Measurements from ENCODE around the gene ZNF678.
"Not testable (repeated sequence)": the region's sequence is repeated elsewhere in the genome, so short reads cannot be mapped to it uniquely, and the experiment has no call there.

ZNF678 gene

GRCh38 chr1:227604446-227604845 lies 41.1 kb downstream of the ZNF678 start:
- DNase-seq (ENCODE audit: extremely low read depth, low read depth) = no peak

DNA sequence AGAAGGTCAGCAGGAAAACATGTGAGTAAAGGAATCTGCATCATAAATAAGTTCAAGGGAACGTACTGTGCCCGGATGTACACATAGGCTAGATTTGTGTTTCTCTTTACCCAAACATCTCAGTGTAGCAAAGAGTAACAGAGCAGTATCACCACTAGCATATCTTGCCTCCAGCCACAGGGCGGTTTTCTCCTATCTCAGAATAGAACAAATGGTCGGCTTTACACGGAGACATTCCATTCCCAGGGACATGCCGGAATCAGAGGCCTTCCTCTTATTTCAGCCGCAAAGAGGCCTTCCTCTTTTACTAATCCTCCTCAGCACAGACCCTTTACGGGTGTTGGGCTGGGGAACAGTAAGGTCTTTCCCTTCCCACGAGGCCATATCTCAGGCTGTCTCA lies 42.9 kb downstream of the ZNF678 start:
- not testable (repeated sequence) for DNase-seq (ENCODE audit: extremely low read depth, low read depth); H3K4me3 ChIP-seq (replicated peaks; ENCODE audit: low read depth, low read length)

More at GRCh38 chr1:227604446-227604845, 41.1 kb downstream of the ZNF678 start:
- H3K4me3 ChIP-seq (replicated peaks; ENCODE audit: low read depth, low read length) = no peak overlapping the region
- no peak for TF ChIP-seq CTCF (IDR thresholded peaks at IDR 0.05; ENCODE audit: low read depth, low read length, missing control alignments)

DNA sequence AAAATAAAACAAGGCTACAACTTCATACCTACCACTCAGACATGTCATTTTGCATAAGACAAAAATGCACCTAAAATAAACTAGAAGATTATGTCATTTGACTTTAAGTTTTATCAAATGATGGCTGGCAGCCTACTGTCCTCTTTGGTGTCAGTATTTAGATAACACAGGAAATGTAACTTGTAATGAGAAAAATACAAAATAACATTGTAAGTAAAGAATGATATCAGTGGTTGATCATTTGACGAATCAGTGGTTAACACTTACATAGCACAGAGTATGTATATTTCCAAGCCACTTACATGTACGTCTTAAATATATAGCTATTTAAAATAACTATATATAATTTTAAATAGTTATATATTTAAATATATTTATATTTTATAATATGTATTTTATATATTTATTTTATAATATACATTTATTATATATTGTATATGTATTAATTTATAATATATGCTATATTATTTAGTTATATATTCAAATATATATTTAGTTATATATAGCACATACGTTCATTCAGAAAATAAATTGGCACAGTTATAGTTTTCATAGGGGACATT lies 44.1 kb downstream of the ZNF678 start:
- no peak for DNase-seq (ENCODE audit: extremely low read depth, low read depth)
- TF ChIP-seq CTCF (IDR thresholded peaks at IDR 0.05; ENCODE audit: low read depth, low read length, missing control alignments) = no peak
- no peak overlapping the region for H3K4me3 ChIP-seq (replicated peaks; ENCODE audit: low read depth, low read length)

GRCh38 chr1:227612658-227613057 lies 49.3 kb downstream of the ZNF678 start:
- TF ChIP-seq CTCF (IDR thresholded peaks at IDR 0.05; ENCODE audit: low read depth, low read length, missing control alignments) = no peak
- H3K4me3 ChIP-seq (replicated peaks; ENCODE audit: low read depth, low read length) = no peak overlapping the region
- DNase-seq (ENCODE audit: extremely low read depth, low read depth) = no peak

DNA sequence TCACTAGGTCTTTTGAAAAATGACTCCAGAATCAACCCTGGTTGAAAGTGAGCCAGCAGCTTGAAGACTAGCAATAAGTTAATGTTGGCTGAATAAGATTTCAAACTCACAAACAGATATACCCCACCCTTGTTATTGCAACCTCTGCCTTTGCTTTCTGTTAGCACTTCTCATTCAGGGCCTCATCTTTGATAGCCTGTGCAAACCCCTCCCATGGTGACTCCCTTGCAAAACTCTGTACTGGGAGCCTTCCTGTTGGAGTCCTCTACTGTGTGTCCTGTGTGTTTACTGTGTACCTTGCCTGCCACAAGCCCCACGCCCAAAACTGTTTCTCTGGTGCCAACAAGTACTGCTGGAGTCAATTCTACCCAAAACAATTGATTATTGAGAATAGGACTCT lies 50.2 kb downstream of the ZNF678 start:
- no peak for TF ChIP-seq CTCF (IDR thresholded peaks at IDR 0.05; ENCODE audit: low read depth, low read length, missing control alignments)

DNA sequence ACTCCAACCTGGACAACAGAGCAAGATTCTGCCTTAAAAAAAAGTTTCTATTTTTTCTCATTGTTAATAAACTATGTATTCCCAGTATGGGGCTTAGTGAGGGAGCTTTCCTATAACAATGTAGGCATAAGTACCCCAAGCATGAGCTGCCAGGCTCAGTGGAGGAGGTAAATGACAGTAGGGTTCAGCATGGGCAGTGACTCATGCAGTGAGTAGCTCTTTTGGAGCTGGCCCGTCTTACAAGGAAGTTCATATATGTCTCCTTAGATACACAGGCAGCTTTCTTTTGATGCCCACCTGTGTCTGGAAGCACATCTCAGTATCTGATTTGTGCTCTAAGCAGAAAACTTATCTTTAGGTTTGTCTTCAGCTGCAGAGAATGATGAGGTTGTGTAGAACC lies 57.9 kb downstream of the ZNF678 start:
- TF ChIP-seq CTCF (IDR thresholded peaks at IDR 0.05; ENCODE audit: low read depth, low read length, missing control alignments) = no peak
- DNase-seq (ENCODE audit: extremely low read depth, low read depth) = no peak
- no peak overlapping the region for H3K4me3 ChIP-seq (replicated peaks; ENCODE audit: low read depth, low read length)

More for the DNA sequence above, 50.2 kb downstream of the ZNF678 start:
- H3K4me3 ChIP-seq (replicated peaks; ENCODE audit: low read depth, low read length) = no peak overlapping the region
- DNase-seq (ENCODE audit: extremely low read depth, low read depth) = no peak

GRCh38 chr1:227622739-227623475 lies 59.6 kb downstream of the ZNF678 start:
- no peak overlapping the region for H3K4me3 ChIP-seq (replicated peaks; ENCODE audit: low read depth, low read length)
- TF ChIP-seq CTCF (IDR thresholded peaks at IDR 0.05; ENCODE audit: low read depth, low read length, missing control alignments) = no peak
- DNase-seq (ENCODE audit: extremely low read depth, low read depth) = no peak
